ENCODE results near the gene TMEM18.

DNA sequence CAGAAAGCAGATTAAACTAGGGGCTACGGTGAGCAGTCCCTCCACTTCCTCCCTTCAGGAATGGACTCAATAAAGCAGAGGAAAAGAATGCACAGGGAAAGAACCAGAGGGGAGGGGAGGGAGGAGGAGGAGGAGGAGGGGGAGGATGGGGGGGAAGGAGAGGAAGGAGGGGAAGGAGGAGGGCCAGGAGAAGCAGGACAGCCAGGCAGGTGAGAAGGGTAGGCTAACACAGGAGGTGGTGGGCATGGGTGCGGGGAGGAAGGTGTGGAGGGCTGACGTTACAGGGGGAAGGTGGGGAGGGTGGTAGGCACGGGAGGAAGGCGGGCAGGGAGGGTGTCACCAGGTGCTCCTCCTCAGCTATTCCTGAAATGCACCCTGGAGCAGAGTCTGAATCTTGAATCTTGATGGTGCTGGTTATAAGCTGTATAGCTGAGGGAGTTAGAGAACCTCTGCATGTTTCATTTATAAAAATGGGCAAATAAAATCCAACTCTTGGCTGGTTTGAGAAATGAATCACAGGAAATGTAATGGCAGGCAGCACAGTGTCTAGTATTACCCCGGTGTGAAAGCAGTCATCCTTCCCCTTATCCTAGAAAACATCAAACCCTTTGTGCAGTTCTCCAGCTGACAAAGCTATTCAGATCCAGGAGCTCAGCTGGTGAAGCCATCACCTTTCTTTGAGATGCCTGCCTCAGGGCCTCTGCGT is 3.4 kb downstream of the TMEM18 start:
- TF ChIP-seq, protein P1, sequence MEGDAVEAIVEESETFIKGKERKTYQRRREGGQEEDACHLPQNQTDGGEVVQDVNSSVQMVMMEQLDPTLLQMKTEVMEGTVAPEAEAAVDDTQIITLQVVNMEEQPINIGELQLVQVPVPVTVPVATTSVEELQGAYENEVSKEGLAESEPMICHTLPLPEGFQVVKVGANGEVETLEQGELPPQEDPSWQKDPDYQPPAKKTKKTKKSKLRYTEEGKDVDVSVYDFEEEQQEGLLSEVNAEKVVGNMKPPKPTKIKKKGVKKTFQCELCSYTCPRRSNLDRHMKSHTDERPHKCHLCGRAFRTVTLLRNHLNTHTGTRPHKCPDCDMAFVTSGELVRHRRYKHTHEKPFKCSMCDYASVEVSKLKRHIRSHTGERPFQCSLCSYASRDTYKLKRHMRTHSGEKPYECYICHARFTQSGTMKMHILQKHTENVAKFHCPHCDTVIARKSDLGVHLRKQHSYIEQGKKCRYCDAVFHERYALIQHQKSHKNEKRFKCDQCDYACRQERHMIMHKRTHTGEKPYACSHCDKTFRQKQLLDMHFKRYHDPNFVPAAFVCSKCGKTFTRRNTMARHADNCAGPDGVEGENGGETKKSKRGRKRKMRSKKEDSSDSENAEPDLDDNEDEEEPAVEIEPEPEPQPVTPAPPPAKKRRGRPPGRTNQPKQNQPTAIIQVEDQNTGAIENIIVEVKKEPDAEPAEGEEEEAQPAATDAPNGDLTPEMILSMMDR (IDR thresholded peaks at IDR 0.05; ENCODE audit: low read length): no peak
- TF ChIP-seq EZH2 (optimal IDR thresholded peaks at IDR 0.05; ENCODE audit: low read depth, low read length) (no peak), EZH2phosphoT487 (IDR thresholded peaks at IDR 0.05; ENCODE audit: low read length) (no peak)

Measured in MM.1S (cell line).